Karpas-422 (cell line): Measurements from ENCODE around the gene NELFCD. TPM values are rescaled to one million over a fixed set of nuclear protein-coding genes. Genes with fewer than 3 reads are reported as not detected.

Source experiments
- DNase-seq: peaks from one replicate; pipeline ENCODE4 v3.0.0-alpha.2; 2015
- H2AFZ ChIP-seq: fragments of 200-600 bp; sonication (generic); 2 replicates; pipeline ENCODE4 v1.6.1; 2014; ENCODE audit warnings: antibody characterized with exemption, low read length, mixed read lengths
- H3K27ac ChIP-seq: fragments of 200-600 bp; sonication (generic); 2 replicates; pipeline ENCODE4 v1.5.1; 2014; ENCODE audit warnings: mild to moderate bottlenecking, low read length, moderate library complexity
- H3K27me3 ChIP-seq: fragments of 200-600 bp; sonication (generic); 2 replicates; pipeline ENCODE4 v1.6.1; 2014; ENCODE audit warnings: low read length, mixed read lengths
- H3K36me3 ChIP-seq: fragments of 200-600 bp; sonication (generic); 2 replicates; pipeline ENCODE4 v1.6.1; 2014; ENCODE audit warnings: low read length, mixed read lengths; ENCODE audit not compliant: insufficient read depth
- H3K4me1 ChIP-seq: fragments of 200-600 bp; sonication (generic); 2 replicates; pipeline ENCODE4 v1.6.1; 2014; ENCODE audit warnings: mild to moderate bottlenecking, low read length, mixed read lengths
- H3K4me2 ChIP-seq: fragments of 200-600 bp; sonication (generic); 2 replicates; pipeline ENCODE4 v1.6.1; 2014; ENCODE audit warnings: low read length, low read depth, mild to moderate bottlenecking; ENCODE audit not compliant: poor library complexity, severe bottlenecking
- H3K4me3 ChIP-seq: fragments of 200-600 bp; sonication (generic); 2 replicates; pipeline ENCODE4 v1.5.1; 2014; ENCODE audit warnings: mild to moderate bottlenecking, antibody characterized with exemption, low read length, mixed read lengths
- H3K79me2 ChIP-seq: fragments of 200-600 bp; sonication (generic); 2 replicates; pipeline ENCODE4 v1.6.1; 2014; ENCODE audit warnings: mild to moderate bottlenecking, low read length, mixed read lengths
- H3K9ac ChIP-seq: fragments of 200-600 bp; sonication (generic); 2 replicates; pipeline ENCODE4 v1.6.0; 2014; ENCODE audit warnings: low read length
- H3K9me2 ChIP-seq: fragments of 200-600 bp; sonication (generic), shearing (Covaris generic); replicated peaks from 2 replicates; pipeline ENCODE4 v1.6.0; 2014; ENCODE audit warnings: mild to moderate bottlenecking, low read length, moderate library complexity; ENCODE audit not compliant: insufficient read depth
- H3K9me3 ChIP-seq: fragments of 300-700, 200-600 bp; sonication (generic); 2 replicates; pipeline ENCODE4 v1.6.1; 2014; ENCODE audit warnings: low read length, mixed read lengths
- H4K20me1 ChIP-seq: fragments of 200-600 bp; sonication (generic); 2 replicates; pipeline ENCODE4 v1.6.1; 2014; ENCODE audit warnings: mild to moderate bottlenecking, antibody characterized with exemption, low read length, low read depth; ENCODE audit not compliant: insufficient read depth
- total RNA-seq: library from RNA; depleted of rRNA; stranded (reverse); fragments of >200 nt; shearing (Covaris generic); gene quantifications from 2 replicates; pipeline ENCODE4 v1.2.3, GENCODE V29; 2014; ENCODE audit warnings: low replicate concordance

NELFCD gene
- total RNA-seq, 1 experiment from 2014 or later: 51.3 TPM

- no peaks in the 10 kb centered on the region for H3K9me2 ChIP-seq
- H3K9me3 ChIP-seq: no peaks in the 10 kb centered on the region
- no peak overlapping the region for H3K4me3 ChIP-seq
- no peak overlapping the region for H3K9ac ChIP-seq
- no peaks in the 10 kb centered on the region for H3K27me3 ChIP-seq
- no peak overlapping the region for H3K27ac ChIP-seq
- no peaks in the 10 kb centered on the region for H3K79me2 ChIP-seq
- H3K4me1 ChIP-seq: peaks cover 13% of the 10 kb centered on the region
- DNase-seq: no peak
- no peaks in the 10 kb centered on the region for H4K20me1 ChIP-seq
- H2AFZ ChIP-seq: peak overlapping the region; percentile 20; the same call in 1 of the 2 replicates
- no peaks in the 10 kb centered on the region for H3K36me3 ChIP-seq
- no peak overlapping the region for H3K4me2 ChIP-seq
Observed at GRCh38 chr20:59016795-59017492, 35.9 kb downstream of the NELFCD start.

GRCh38 chr20:59017493-59018231, 36.6 kb downstream of the NELFCD start:
- H3K27me3 ChIP-seq: no peaks in the 10 kb centered on the region
- no peaks in the 10 kb centered on the region for H3K9me2 ChIP-seq
- H3K4me3 ChIP-seq: no peak overlapping the region
- no peak overlapping the region for H3K9ac ChIP-seq
- peaks cover 4% of the 10 kb centered on the region; the same call in 1 of the 2 replicates for H3K36me3 ChIP-seq
- H3K27ac ChIP-seq: no peak overlapping the region
- H3K4me2 ChIP-seq: no peak overlapping the region
- H4K20me1 ChIP-seq: no peaks in the 10 kb centered on the region
- DNase-seq: no peak
- H2AFZ ChIP-seq: no peak overlapping the region
- no peaks in the 10 kb centered on the region for H3K79me2 ChIP-seq
- peaks cover 13% of the 10 kb centered on the region for H3K4me1 ChIP-seq
- no peaks in the 10 kb centered on the region for H3K9me3 ChIP-seq

GRCh38 chr20:59018817-59019216, 37.8 kb downstream of the NELFCD start:
- no peaks in the 10 kb centered on the region for H3K9me3 ChIP-seq
- no peak for DNase-seq
- no peak overlapping the region for H3K27ac ChIP-seq
- H3K27me3 ChIP-seq: no peaks in the 10 kb centered on the region
- peaks cover 13% of the 10 kb centered on the region for H3K4me1 ChIP-seq
- H3K4me2 ChIP-seq: no peak overlapping the region
- H4K20me1 ChIP-seq: no peaks in the 10 kb centered on the region
- H3K36me3 ChIP-seq: peaks cover 5% of the 10 kb centered on the region; the same call in 1 of the 2 replicates
- H3K4me3 ChIP-seq: no peak overlapping the region
- H3K79me2 ChIP-seq: no peaks in the 10 kb centered on the region
- no peak overlapping the region for H2AFZ ChIP-seq
- H3K9ac ChIP-seq: no peak overlapping the region
- H3K9me2 ChIP-seq: no peaks in the 10 kb centered on the region

GRCh38 chr20:59019217-59019616, 38.2 kb downstream of the NELFCD start, which contains the start of gene TUBB1:
Gene TUBB1, plus strand, starts transcription at chr20:59019429. Its CDS starts 94 bp downstream, at chr20:59019523.
- no peaks in the 10 kb centered on the region for H3K27me3 ChIP-seq
- no peak within 1 kb of the TSS for H3K4me3 ChIP-seq
- H3K4me2 ChIP-seq: no peak within 1 kb of the TSS
- H3K79me2 ChIP-seq: no peaks in the 10 kb centered on the region
- H3K9ac ChIP-seq: no peak within 1 kb of the TSS
- H3K27ac ChIP-seq: no peak within 1 kb of the TSS
- H2AFZ ChIP-seq: no peak within 1 kb of the TSS
- no peaks in the 10 kb centered on the region for H4K20me1 ChIP-seq
- peaks cover 5% of the 10 kb centered on the region; the same call in 1 of the 2 replicates for H3K36me3 ChIP-seq
- no peaks in the 10 kb centered on the region for H3K9me3 ChIP-seq
- H3K9me2 ChIP-seq: no peaks in the 10 kb centered on the region
- peaks cover 13% of the 10 kb centered on the region for H3K4me1 ChIP-seq
- no peak for DNase-seq

DNA sequence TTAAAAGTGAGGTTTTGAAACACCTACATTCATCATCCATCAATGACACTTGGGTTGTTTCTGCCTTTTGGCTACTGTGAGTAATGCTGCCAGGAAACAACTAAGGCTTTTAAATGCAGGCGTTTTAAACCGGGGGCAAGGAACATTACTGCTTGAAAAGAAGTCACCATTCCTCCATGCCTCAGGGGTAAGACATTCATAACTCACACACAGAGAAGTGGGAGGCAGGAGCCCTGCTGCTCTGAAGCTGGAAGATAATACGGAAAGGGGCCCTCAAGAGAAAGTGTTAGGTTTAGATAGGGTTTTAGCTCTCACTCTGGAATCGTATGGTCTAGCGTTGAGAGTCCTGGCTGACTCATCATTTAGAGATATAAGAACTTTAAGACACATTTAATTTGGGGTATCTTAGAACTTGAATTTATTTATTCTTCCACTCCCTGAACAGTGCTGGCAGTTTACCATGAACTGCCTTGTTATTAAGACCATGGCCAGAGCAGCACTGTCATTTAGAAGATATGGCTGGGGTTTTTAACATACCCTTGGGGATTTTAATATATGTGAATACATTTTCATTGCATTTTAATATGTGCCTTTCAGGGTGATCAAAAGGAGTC, 40.0 kb downstream of the NELFCD start:
- H3K9me3 ChIP-seq: no peaks in the 10 kb centered on the region
- H3K4me1 ChIP-seq: peaks cover 13% of the 10 kb centered on the region
- no peak overlapping the region for H3K4me2 ChIP-seq
- H3K4me3 ChIP-seq: no peak overlapping the region
- DNase-seq: no peak
- H2AFZ ChIP-seq: no peak overlapping the region
- peaks cover 10% of the 10 kb centered on the region; the same call in 1 of the 2 replicates for H3K79me2 ChIP-seq
- peaks cover 21% of the 10 kb centered on the region; the same call in 1 of the 2 replicates for H3K36me3 ChIP-seq
- H3K27ac ChIP-seq: no peak overlapping the region
- no peaks in the 10 kb centered on the region for H3K27me3 ChIP-seq
- no peaks in the 10 kb centered on the region for H3K9me2 ChIP-seq
- no peak overlapping the region for H3K9ac ChIP-seq
- no peaks in the 10 kb centered on the region for H4K20me1 ChIP-seq

- Histone ChIP-seq H3K4me3 (no peak overlapping the region), H3K36me3 (peaks cover 38% of the 10 kb centered on the region), H3K9ac (no peak overlapping the region), H3K4me2 (no peak overlapping the region), H4K20me1 (peaks cover 10% of the 10 kb centered on the region; the same call in 1 of the 2 replicates), H3K4me1 (no peaks in the 10 kb centered on the region), H3K79me2 (peaks cover 21% of the 10 kb centered on the region), H3K27me3 (no peaks in the 10 kb centered on the region), H3K27ac (no peak overlapping the region), H3K9me3 (no peaks in the 10 kb centered on the region), H2AFZ (no peak overlapping the region), H3K9me2 (no peaks in the 10 kb centered on the region)
- DNase-seq: no peak
Observed at GRCh38 chr20:59022754-59023153, 41.7 kb downstream of the NELFCD start.

- Histone ChIP-seq H3K4me2 (no peak overlapping the region), H3K9me3 (no peaks in the 10 kb centered on the region), H3K79me2 (peaks cover 29% of the 10 kb centered on the region), H4K20me1 (peaks cover 10% of the 10 kb centered on the region; the same call in 1 of the 2 replicates), H3K9ac (no peak overlapping the region), H3K27me3 (no peaks in the 10 kb centered on the region), H3K27ac (no peak overlapping the region), H2AFZ (no peak overlapping the region), H3K4me1 (peaks cover 1% of the 10 kb centered on the region; the same call in 1 of the 2 replicates), H3K36me3 (peaks cover 45% of the 10 kb centered on the region), H3K9me2 (no peaks in the 10 kb centered on the region), H3K4me3 (no peak overlapping the region)
- DNase-seq: no peak
Observed at GRCh38 chr20:59023616-59024015, 42.6 kb downstream of the NELFCD start.

DNA sequence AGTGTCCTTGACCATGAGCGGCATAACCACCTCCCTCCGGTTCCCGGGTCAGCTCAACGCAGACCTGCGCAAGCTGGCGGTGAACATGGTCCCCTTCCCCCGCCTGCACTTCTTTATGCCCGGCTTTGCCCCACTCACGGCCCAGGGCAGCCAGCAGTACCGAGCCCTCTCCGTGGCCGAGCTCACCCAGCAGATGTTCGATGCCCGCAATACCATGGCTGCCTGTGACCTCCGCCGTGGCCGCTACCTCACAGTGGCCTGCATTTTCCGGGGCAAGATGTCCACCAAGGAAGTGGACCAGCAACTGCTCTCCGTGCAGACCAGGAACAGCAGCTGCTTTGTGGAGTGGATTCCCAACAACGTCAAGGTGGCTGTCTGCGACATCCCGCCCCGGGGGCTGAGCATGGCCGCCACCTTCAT, 43.1 kb downstream of the NELFCD start:
- Histone ChIP-seq H2AFZ (no peak overlapping the region), H3K9me2 (no peaks in the 10 kb centered on the region), H3K79me2 (peaks cover 34% of the 10 kb centered on the region), H3K9me3 (no peaks in the 10 kb centered on the region), H3K4me2 (no peak overlapping the region), H3K4me3 (no peak overlapping the region), H3K4me1 (peaks cover 6% of the 10 kb centered on the region), H3K36me3 (peaks cover 50% of the 10 kb centered on the region), H3K27ac (no peak overlapping the region), H3K27me3 (no peaks in the 10 kb centered on the region), H4K20me1 (peaks cover 10% of the 10 kb centered on the region; the same call in 1 of the 2 replicates), H3K9ac (no peak overlapping the region)
- DNase-seq: no peak
